GM21528 (cell line): ENCODE measurements around the gene PRRT4.
A peak's percentile ranks its signal among the peaks of the same experiment; 100 is the strongest.

Experiments used
- ATAC-seq: cut with Tn5 transposase; IDR thresholded peaks from one replicate; pipeline ENCODE4 v1.9.1; 2021; ENCODE audit warnings: mild to moderate bottlenecking, moderate library complexity; ENCODE audit not compliant: unreplicated experiment, low FRiP score

Gene PRRT4

GRCh38 chr7:128396357-128396756, 34.9 kb upstream of the PRRT4 start:
- no peak for ATAC-seq

GRCh38 chr7:128395748-128396147, 34.3 kb upstream of the PRRT4 start:
- ATAC-seq: no peak

GRCh38 chr7:128394904-128395496, 33.5 kb upstream of the PRRT4 start:
- no peak for ATAC-seq

DNA sequence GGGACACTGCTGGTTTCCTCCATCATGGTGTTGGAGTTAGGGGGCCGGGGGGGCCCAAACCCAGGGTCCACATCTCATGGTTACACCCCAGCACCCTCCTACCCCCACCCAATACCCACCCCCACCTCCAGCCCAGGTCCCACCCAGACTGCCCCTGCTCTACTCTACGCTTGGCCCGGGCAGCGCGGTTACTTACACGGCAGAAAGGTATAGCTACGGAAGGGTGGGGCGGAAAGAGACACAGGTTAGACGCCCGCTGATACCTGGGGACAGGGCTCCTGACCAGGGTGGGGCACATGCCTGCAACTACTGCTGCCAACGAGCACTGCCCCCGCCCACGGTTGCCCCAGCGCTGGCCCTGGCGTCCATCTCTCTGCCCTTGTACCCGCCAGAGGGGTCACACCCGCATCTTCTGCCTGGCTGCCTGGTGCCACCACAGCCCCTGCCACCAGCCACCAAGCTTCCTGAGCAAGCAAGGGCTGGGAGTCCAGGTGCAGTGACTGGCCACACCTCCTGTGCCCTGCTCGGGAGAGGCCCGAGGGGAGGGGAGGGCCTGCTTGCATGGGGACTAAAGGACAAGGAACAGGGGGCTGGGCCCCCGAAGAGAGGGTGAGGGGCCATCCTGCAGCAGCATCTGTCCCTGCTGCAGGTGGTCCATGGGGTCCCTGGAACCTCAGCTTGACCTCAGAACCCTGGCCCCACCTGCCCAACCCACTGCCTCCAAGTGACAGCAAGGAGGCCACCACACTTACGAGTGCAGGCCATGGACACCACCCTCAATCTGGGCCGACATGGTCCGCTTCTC, 32.2 kb upstream of the PRRT4 start:
- ATAC-seq: no peak

- no peak for ATAC-seq
Observed at GRCh38 chr7:128392446-128393327, 31.2 kb upstream of the PRRT4 start.

GRCh38 chr7:128391805-128392204, 30.3 kb upstream of the PRRT4 start:
- no peak for ATAC-seq

DNA sequence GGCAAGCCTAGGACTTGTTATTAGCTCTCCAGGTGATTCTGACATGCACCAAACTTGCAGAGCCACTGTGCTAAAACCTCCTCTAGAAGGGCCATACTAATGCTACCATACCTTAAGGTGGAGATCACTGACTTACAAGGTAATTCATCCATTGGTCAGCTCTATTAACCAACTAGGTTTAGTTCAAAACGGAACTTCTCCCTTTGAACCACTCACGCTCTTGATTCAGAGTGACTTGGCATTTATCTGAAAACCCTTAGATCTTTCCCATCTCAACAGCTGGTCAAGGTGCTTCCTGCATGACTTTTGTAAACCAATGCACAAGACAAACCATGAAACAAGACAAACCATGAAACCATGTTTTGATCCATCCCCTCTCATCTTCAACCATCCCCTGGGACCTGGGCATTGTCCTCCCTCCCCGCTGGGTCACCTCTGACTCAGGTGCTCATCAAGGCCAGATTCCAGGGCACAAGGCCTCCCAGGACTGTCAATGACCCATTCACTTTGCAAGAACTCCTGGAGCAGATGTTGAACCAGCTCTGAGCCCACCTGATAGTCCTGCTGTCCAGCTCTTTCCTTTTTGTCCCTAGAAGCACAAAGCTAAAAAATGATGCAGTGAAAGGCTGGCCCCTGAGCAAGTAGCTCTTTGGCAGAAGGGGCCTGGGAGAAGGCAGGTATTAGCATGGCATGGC, 29.5 kb upstream of the PRRT4 start:
- ATAC-seq: no peak

- ATAC-seq: no peak
Observed at GRCh38 chr7:128389618-128390329, 28.3 kb upstream of the PRRT4 start.

GRCh38 chr7:128389085-128389617, 27.7 kb upstream of the PRRT4 start:
- no peak for ATAC-seq

DNA sequence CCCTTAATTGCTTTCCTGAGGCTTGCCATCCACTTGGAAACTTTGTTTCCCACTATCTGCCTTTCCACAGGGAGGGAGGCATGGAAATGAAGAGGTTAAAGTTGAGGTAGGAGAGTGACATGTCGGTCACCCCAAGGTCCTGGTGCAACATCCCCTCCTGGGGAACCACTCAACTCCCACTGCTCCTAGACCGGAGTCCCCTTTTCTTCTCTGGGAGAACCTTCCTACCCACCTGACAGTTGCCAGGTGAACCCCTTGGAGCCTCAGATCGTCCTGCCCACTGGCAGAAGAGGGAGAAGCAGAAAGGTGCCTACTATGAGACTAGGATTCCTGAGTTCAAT, 26.6 kb upstream of the PRRT4 start:
- ATAC-seq: no peak

GRCh38 chr7:128387216-128388144, 26.0 kb upstream of the PRRT4 start:
- ATAC-seq: peak; percentile 70

DNA sequence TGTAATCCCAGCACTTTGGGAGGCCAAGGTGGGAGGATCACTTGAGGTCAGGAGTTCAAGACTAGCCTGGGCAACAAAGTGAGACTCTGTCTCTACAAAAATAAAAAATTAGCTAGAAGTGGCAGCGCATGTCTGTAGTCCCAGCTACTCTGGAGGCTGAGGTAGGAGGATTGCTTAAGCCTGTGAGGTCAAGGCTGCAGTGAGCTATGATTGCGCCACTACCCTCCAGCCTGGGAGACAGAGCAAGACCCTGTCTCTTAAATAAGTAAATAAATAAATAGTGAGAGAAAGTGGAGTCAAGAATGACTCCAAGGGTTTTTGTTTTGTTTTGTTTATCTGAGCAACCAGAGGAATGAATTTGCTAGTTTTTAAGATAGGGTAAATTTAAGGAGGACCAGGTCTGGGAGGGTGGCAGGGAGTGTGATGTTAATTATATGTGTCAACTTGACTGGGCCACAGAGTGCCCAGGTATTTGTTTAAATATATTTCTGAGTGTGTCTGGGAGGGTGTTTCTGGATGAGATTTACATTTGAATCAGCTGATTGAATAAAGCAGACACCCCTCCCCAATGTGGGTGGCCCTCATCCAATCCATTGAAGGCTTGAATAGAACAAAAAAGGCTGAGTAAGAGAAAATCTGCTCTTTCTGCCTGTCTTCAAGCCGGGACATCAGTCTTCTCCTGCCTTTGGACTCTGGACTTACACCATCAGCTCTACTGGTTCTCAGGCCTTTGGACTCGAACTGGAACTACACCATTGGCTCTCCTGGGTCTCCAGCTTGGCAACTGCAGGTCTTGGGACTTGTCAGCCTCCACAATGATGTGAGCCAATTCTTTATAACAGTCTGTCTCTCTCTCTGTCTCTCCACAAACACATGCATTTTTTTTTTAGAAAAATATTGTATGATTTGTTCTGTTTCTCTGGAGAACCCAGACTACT, 24.8 kb upstream of the PRRT4 start:
- no peak for ATAC-seq

DNA sequence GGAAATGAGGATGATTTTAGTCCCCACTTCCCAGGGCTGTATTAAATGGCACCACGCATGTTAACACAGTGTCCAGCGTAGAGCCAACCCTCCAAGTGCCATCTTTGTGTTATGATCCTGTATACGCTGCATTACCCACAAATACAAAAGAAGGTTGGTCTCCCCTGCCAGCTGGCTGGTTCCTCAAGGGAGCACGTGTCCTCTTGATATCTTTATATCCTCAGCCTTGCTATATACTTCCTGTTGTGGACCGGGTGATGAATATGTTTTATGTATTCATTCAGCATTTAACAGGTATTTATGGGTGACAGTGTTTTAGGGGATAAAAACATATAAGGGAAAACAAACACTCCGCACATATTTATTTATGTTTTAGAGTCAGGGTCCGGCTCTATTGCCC, 23.2 kb upstream of the PRRT4 start:
- ATAC-seq: no peak

DNA sequence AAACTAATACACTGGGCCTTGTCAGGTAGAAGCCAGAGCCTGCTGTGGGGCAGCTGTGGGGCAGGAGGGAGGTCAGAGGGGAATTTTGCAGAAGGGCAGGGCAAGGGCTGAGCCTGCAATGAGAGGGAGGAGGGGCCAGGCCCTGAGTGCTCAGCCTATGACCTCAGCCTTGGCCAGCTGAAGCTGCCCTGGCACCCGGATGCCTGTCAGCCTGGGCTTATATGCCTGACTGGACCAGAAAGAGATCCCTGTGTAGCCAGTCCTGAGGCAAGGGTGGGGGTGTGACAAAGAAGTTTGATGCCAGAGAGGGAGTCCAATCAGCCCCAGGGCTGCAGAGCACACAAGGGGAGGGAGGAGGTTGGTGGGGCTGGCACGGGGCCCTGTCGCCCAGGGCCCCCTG, 22.3 kb upstream of the PRRT4 start:
- ATAC-seq: no peak

- ATAC-seq: no peak
Observed at GRCh38 chr7:128381161-128381821, 19.8 kb upstream of the PRRT4 start.

DNA sequence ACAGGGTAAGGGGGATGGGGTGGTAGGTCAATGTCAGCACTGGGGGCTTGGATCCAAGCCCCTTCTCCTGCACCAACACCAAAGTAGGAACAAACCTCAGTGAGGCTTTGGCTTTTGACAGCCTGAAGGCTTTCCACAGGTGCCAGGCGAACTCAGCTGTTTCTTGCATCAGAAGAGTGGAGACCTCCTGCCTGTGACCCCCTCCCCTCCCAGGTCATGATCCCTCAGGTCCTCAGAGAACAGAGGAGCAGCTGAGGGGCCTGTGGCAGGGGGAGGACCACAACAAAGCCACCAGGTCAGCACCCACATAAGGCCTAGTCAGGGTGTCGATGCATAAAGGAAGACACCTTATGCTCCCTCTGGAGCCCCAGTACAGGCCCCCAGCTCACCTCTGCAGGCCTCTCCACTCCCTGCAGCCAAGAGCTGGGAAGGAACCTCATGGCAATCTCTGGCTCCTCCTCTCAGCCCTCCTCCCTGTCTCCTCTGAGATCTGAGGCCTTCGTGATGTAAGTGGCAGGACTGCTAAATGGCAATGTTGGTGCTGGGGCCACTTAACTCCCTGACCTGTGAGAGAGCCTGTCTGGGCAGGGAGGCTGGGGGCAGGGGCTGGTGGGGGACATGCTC, 19.1 kb upstream of the PRRT4 start:
- no peak for ATAC-seq
